Putamen (tissue), 1 donor: Measurements from ENCODE around the gene EFCAB8.

Experiments
- DNase-seq: peaks from one replicate; pipeline ENCODE4 v3.0.0-alpha.2; 2016; ENCODE audit warnings: low spot score

Gene EFCAB8

DNA sequence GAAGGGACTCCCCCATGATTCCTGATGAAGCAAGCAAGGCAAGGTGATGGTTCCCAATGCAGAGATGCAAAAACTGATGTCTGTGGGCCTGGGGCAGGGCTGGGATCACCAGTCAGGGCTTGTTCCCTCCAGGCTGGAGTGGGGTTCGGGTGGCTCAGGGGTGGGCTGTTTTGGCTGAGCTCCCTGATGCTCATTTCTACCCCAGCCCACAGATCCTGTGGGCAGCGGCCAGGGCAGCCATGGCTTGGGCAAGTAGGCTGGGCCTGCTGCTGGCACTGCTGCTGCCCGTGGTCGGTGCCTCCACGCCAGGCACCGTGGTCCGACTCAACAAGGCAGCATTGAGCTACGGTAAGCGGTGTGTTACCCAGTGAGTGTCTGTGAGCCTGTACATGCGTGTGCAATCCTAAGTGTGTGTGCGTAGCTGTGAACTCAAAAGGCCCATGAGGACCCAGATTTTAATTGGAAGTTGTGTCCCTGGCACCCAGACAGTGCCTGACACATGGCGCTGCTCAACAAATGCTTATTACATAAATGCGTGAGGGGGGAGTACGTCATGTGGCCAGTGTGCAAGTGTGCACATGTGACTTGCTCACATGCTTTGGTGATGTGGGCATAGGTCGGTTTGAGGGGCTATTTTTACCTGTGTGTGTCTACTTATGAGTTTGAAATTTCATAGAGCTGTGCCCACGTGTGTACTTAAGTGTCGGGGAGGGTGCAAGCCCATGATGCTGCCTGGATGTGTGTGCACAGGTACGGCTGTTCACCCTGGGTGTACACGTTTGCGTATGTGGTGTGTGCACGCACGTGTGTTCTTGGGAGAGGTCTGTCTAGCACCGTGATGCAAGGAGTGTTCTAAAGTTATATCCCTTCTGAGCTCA, 149.9 kb downstream of the EFCAB8 start:
- DNase-seq: no peak

DNA sequence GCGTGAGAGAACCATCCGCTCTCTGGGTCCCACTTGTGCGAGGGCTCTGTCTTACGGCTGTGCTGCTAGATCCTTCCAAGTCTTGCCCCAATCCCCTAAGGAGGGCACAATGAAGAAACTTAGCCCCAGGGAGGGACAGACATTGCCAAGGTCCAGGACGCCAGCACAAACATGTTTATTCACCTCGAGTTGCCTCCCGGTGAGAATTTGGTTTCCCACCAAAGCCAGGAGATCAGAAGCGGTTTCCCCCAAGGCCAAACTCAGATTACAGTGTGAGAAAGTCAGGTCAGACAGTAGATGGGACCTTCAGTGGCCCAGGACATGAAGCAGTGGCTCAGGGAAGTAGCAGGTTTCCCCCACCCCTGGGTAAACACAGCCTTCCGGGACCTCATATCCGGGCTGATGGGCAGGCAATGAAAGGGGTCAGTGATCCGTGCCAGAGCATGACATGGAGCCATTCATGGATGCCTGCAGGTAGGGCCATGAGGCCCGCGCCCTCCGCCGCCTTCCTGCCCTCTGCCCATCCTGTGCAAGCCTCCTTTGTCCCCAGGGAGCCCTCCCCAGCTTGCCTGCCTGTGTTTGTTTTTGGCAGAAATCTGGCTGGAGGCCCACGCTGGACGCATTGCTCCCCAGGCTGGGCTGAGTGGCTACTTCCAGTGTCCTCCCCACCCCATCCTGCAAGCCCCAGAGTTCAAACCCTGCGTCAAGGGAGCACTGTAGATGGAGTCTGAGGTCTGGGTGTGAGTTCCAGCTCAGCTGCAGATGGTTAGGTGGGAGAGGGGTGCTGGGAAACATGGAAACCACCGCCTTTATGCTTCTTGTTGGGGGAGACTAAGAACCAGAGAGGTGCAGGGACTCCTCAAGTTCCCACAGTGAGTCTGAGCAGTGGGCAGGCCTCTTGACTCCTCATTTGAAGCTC, 150.8 kb downstream of the EFCAB8 start:
- no peak for DNase-seq

DNA sequence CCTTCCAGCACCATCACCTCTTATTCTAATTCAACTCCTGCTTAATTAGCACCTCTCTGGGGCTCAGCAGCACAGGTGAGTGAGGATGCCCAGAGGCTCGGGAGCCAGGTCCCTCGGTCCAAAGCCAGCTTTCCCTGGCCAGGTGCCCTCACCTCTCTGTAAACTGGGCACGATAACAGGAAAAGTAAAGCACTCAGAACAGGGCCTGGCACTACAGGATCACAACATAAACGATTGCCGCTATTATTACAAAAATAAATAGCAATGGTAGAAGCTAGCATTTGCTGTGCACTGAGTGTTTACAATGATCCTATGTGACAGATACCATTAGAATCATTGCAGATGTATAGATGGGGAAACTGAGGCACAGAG, 151.4 kb downstream of the EFCAB8 start:
- no peak for DNase-seq

DNA sequence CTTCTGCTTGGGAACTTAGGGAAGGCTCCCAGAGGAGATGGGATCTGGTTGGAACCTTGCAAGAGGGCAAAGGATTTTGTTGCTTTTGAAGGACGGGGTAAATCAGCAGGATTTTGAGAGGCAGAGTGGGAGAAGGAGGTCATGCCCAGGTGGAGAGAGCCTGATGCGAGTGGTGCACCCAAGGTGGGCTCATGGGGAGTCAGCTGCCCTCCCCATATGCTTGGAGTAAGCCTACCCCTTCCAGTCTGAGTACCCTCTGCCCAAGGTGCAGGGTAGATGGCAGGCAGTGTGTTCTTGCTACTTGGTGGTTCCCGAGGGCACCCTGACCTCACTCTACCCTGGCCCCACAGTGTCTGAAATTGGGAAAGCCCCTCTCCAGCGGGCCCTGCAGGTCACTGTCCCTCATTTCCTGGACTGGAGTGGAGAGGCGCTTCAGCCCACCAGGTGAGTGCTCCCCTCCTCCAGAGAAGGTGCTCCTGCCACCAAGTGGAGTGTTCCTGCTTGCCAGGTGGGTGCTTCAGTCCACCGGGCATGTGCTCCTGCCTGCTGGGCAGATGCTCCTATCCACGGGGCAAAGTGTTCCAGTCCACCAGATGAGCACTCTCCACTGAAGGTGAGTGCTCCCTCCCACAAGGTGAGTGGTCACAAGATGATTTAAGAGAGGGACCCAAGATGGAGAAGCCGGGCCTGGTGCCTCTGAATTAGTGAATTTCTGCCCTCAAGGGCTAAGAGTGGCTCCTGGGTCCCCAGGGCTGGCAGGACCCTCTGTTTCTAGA, 152.1 kb downstream of the EFCAB8 start:
- DNase-seq: no peak
